TTC549 (cell line): ENCODE data around the gene AQP6.

Experiments used
- FAIRE-seq: peaks from 2 replicates; lab custom pipeline; 2012; peaks lifted over from hg19 to GRCh38; lab: Jason Lieb, UNC

The AQP6 gene

GRCh38 chr12:50004696-50005095 is 31.9 kb downstream of the AQP6 start:
- no peak for FAIRE-seq

- no peak for FAIRE-seq
Measured at GRCh38 chr12:50005175-50005574, 32.4 kb downstream of the AQP6 start.

GRCh38 chr12:50006280-50006679 is 33.5 kb downstream of the AQP6 start:
- no peak for FAIRE-seq

GRCh38 chr12:50006754-50007442 is 34.2 kb downstream of the AQP6 start:
- no peak for FAIRE-seq

GRCh38 chr12:50013361-50014147 is 40.8 kb downstream of the AQP6 start:
- no peak for FAIRE-seq

- no peak for FAIRE-seq
Measured at GRCh38 chr12:50014342-50014741, 41.6 kb downstream of the AQP6 start.

- no peak for FAIRE-seq
Measured at GRCh38 chr12:50016501-50017475, 44.0 kb downstream of the AQP6 start.

- FAIRE-seq, result no peak
Measured at GRCh38 chr12:50017641-50018040, 44.9 kb downstream of the AQP6 start.

- FAIRE-seq, result no peak
Measured at GRCh38 chr12:50018154-50018553, 45.4 kb downstream of the AQP6 start.

- no peak for FAIRE-seq
Measured at GRCh38 chr12:50018968-50019367, 46.2 kb downstream of the AQP6 start.

GRCh38 chr12:50019524-50019923 is 46.8 kb downstream of the AQP6 start:
- FAIRE-seq, result no peak

GRCh38 chr12:50021031-50021430 is 48.3 kb downstream of the AQP6 start:
- FAIRE-seq, result no peak

GRCh38 chr12:50022903-50023302 is 50.2 kb downstream of the AQP6 start:
- FAIRE-seq, result no peak

- no peak for FAIRE-seq
Measured at GRCh38 chr12:50024227-50024626, 51.5 kb downstream of the AQP6 start.

- no peak for FAIRE-seq
Measured at GRCh38 chr12:50024805-50025186, 52.0 kb downstream of the AQP6 start.

GRCh38 chr12:50025187-50026059 is 52.7 kb downstream of the AQP6 start, which contains the start of gene RACGAP1:
RACGAP1 (minus strand) TSS chr12:50025494; CDS start chr12:50016715, 8,779 bp downstream.
- FAIRE-seq, result peak; percentile 98

GRCh38 chr12:50026691-50027090 is 53.9 kb downstream of the AQP6 start:
- no peak for FAIRE-seq
